AG04450 (cell line): ENCODE data around the gene S100A9. TPM values are rescaled to one million over a fixed set of nuclear protein-coding genes. Genes with fewer than 3 reads are reported as not detected.

Experiments used
- CTCF ChIA-PET: fragments of 300-600, 350-600 bp; formaldehyde crosslinking; extraction: SDS; loops from one replicate; lab custom pipeline; 2022; ENCODE audit warnings: antibody characterized with exemption, inconsistent platforms; lab: Charles Lee
- POLR2A ChIA-PET: fragments of 350-600 bp; formaldehyde crosslinking; extraction: SDS; loops from one replicate; lab custom pipeline; 2021; ENCODE audit warnings: antibody characterized with exemption, inconsistent platforms; lab: Yijun Ruan, JAX
- DNase-seq: peaks from one replicate; pipeline ENCODE4 v3.0.0-alpha.2; 2011; ENCODE audit warnings: low read depth, low spot score
- H3K27ac ChIP-seq: one replicate; pipeline ENCODE4 v1.5.1; 2012; ENCODE audit warnings: low read depth, low read length, control low read depth
- H3K27me3 ChIP-seq: one replicate; pipeline ENCODE4 v1.6.0; 2012; ENCODE audit warnings: low read length; ENCODE audit not compliant: control insufficient read depth, insufficient read depth
- H3K4me3 ChIP-seq: 2 replicates; pipeline ENCODE4 v1.5.1; 2011; ENCODE audit warnings: mild to moderate bottlenecking, low read depth, low read length, control low read depth
- H3K9me3 ChIP-seq: 2 replicates; pipeline ENCODE4 v1.5.1; 2012; ENCODE audit warnings: low read length; ENCODE audit not compliant: control insufficient read depth, insufficient read depth
- CTCF ChIP-seq: IDR thresholded peaks from 2 replicates; pipeline ENCODE4 v1.5.1; 2011; ENCODE audit warnings: low read depth, low read length, control low read depth, inconsistent platforms
- polyA plus RNA-seq: library from polyadenylated mRNA; depleted of rRNA; stranded (reverse); fragments of >200 nt; gene quantifications from 2 replicates; pipeline ENCODE4 v1.2.3, GENCODE V29; 2011

Gene S100A9
- polyA plus RNA-seq, 1 experiment, result not detected

- ChIA-PET CTCF (no interaction called here), POLR2A (no interaction called here)
- DNase-seq, result no peak
- no peak overlapping the region for H3K27ac ChIP-seq
- no peak overlapping the region for H3K4me3 ChIP-seq
- H3K27me3 ChIP-seq, result peaks cover 3% of the 10 kb centered on the region
- TF ChIP-seq CTCF, result no peak
- no peaks in the 10 kb centered on the region for H3K9me3 ChIP-seq
Observed at GRCh38 chr1:153393926-153394325, 36.3 kb downstream of the S100A9 start.

GRCh38 chr1:153394391-153394790 is 36.7 kb downstream of the S100A9 start:
- CTCF ChIA-PET, result no interaction called here
- peaks cover 3% of the 10 kb centered on the region for H3K27me3 ChIP-seq
- POLR2A ChIA-PET, result no interaction called here

GRCh38 chr1:153395136-153395685 is 37.6 kb downstream of the S100A9 start:
- TF ChIP-seq CTCF, result no peak
- Histone ChIP-seq H3K4me3 (no peak overlapping the region), H3K27me3 (no peaks in the 10 kb centered on the region), H3K27ac (no peak overlapping the region), H3K9me3 (no peaks in the 10 kb centered on the region)
- ChIA-PET POLR2A (no interaction called here), CTCF (interaction anchor here (0.9 kb wide), 1 partner anchor 70 kb away, joined by 3 read pairs; no protein-coding TSS in a partner anchor)
- DNase-seq, result no peak

More at GRCh38 chr1:153394391-153394790, 36.7 kb downstream of the S100A9 start:
- no peak for DNase-seq
- H3K9me3 ChIP-seq, result no peaks in the 10 kb centered on the region
- H3K4me3 ChIP-seq, result no peak overlapping the region
- TF ChIP-seq CTCF, result no peak
- H3K27ac ChIP-seq, result no peak overlapping the region

- no peak overlapping the region for H3K27ac ChIP-seq
- no peak for TF ChIP-seq CTCF
- no peak overlapping the region for H3K4me3 ChIP-seq
- DNase-seq, result no peak
- no peaks in the 10 kb centered on the region for H3K9me3 ChIP-seq
- CTCF ChIA-PET, result interaction anchor here (0.9 kb wide), 1 partner anchor 70 kb away, joined by 3 read pairs; no protein-coding TSS in a partner anchor
- POLR2A ChIA-PET, result no interaction called here
- H3K27me3 ChIP-seq, result no peaks in the 10 kb centered on the region
Observed at GRCh38 chr1:153395776-153396175, 38.1 kb downstream of the S100A9 start.

- ChIA-PET POLR2A (no interaction called here), CTCF (interaction anchor here (0.9 kb wide), 1 partner anchor 69 kb away, joined by 3 read pairs; no protein-coding TSS in a partner anchor)
- TF ChIP-seq CTCF, result no peak
- H3K4me3 ChIP-seq, result no peak overlapping the region
- no peak overlapping the region for H3K27ac ChIP-seq
- no peaks in the 10 kb centered on the region for H3K27me3 ChIP-seq
- no peak for DNase-seq
- H3K9me3 ChIP-seq, result no peaks in the 10 kb centered on the region
Observed at GRCh38 chr1:153396461-153396860, 38.8 kb downstream of the S100A9 start.
